VCaP (cell line): ENCODE measurements around the gene CORO6.

Experiments
- H3K27ac ChIP-seq: fragments of 450-650 bp; 2 replicates; pipeline ENCODE4 v1.5.1; 2017
- CTCF ChIP-seq: fragments of 450-650 bp; conservative IDR thresholded peaks from 2 replicates; pipeline ENCODE4 v1.5.1; 2017; ENCODE audit warnings: mild to moderate bottlenecking, moderate library complexity

Gene CORO6

DNA sequence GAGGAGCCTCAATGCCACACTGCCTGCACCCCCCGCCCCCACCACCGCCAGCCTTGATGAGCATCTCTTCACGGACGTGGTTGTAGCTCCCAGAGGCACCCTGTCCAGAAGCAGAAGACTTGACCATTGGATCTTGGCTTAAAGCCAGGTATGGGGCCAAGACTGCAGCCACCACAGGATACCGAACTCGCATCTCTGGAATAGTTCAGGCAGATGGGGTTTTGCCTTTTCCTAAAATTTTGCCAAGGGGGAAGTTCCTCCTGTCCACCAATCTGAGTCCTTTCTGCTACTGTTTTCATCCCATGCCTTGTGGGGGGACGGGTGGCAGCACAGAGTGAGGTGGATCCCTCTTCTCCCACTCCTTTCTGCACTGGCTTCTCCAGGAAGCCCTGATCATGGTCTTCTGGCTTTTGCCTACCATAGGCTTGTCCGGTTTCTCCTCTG is 939 bp downstream of the CORO6 start:
- H3K27ac ChIP-seq, result peak overlapping the region; percentile 47; the same call in 1 of the 2 replicates
- no peak for TF ChIP-seq CTCF

DNA sequence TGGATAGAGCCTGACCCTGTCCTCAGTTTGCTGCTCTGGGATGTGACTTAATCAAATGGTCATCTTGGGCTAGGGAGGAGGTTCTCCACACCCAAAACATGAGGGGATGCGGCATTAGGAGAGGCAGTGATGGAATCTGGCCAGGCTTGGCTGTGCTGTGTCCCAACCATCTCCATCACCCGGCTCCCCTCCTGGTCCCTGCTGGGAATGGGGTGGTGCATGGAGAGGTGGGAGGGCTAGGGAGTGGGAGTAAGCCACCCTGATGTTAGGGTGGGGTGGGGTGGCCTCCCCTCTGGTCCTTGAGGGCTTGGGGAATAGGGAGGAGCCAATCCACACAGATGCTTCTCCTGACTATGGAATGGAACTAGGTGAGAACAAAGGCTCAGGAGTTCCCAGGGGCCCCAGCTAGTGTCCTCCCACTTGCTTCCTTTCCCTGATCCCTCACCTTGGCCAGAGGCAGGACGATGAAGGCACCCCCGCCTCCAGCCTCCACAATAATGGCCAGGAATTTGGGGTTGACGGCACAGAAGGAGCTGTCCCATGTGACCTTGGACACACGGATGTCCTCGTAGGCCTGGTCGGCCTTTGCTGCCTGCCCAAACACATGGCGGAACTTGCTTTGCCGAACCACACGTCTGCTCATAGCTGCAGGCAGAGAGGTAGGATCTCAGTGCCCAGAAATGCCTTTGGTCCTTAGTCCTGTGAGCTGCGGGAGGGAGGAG is 1.8 kb downstream of the CORO6 start:
- TF ChIP-seq CTCF, result no peak
- no peak overlapping the region for H3K27ac ChIP-seq

GRCh38 chr17:29620271-29620670 is 2.4 kb downstream of the CORO6 start:
- H3K27ac ChIP-seq, result no peak overlapping the region
- no peak for TF ChIP-seq CTCF

GRCh38 chr17:29619251-29619650 is 3.5 kb downstream of the CORO6 start:
- no peak overlapping the region for H3K27ac ChIP-seq
- peak; percentile 38 for TF ChIP-seq CTCF

DNA sequence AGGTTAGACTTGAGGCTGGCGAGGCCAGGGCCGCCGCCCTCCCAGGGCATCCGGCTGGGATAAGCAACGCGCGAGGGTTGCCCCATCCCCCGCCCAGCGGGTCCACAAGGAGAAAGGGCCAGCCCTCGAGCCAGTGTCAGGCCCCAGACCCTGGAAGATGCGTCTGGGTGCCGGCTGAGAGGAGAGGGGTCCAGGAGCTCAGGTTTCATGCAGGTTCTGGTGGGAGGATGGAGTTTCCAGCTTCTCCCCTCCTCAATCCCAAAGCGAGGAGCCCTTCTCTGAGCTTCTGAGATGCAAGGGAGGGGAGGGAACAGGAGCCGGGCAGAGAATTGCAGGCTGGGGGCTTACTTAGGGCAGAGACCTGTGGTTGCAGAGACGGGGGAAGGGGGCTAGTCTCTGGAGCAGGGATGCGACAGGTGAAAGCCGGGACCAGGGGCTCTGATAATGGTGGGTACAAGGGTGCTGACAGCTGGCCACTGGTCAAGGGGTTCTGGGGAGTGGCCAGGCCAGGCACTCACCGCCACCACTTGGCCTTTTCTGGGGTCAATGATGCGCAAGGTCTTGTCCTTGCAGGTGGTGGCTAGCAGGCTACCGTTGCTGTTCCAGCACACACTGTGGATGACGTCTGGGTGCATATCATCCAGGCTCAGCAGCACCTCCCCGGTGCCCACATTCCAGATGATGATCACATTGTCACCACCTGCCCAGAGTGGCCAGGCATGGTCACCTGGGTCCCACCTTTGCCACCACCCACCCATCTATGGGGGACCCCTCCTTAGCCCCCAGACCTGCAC is 4.2 kb downstream of the CORO6 start:
- peak overlapping the region; percentile 86 for H3K27ac ChIP-seq
- peak; percentile 75 for TF ChIP-seq CTCF

DNA sequence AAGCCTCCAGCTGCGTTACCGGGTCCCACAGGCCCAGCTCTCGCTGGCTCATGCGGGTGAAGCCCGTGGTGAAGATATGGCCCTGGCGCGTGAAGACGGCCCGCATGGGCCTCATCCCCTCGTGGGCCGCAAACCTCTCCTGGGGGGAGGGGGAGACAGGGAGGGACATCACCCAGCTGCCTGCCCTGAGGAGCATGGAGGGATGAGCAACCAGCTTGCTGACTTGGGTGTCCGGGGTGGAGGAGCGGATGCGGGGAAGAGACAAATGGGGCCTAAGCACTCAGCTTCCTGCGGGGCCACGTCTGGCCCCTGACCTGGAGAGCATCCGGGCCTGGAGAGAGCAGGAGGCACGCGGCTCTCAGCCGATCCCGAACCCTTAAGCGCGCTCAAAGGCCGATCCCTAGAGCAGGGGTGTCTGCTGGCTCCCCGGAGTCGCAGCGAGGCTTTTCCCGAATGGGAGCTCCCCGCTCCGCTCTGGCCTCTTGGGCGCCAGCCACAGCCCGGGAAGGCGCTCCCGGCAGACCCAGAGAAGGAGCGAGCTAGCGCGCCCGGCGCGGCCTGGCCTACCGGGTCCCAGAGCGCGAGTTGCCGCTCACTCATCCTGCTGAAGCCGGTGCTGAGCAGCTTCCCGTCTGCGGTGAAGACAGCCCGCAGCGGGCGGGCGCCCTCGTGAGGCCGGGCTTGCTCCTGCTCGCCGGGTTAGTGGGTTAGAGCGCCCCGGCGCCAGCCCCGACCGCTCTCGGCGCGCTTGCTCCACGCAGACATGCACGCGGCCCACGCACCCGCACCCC is 5.0 kb downstream of the CORO6 start:
- H3K27ac ChIP-seq, result peak overlapping the region; percentile 86
- peak; percentile 100 for TF ChIP-seq CTCF

GRCh38 chr17:29617125-29617480 is 5.6 kb downstream of the CORO6 start:
- peak; percentile 90 for TF ChIP-seq CTCF
- H3K27ac ChIP-seq, result peak overlapping the region; percentile 86
